ENCODE measurements around the gene OCA2.

DNA sequence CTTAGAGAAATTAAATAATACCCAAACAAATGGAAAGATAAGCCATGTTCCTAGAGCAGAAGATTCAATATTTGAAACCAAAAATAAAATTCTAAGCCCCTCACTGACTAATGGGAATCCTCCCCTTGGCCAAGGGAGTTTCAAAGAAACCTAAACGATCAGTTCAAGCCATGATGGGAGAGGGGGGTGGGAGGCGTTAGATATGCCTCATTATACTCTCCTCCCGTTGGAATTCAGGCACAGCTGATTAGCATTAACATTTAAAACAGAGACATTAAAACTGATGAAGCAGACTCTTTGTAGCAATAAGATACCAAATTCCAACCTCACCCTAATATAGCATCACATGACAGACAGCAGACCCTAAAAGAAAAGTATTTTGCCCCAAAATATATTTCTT is 32.9 kb downstream of the OCA2 start:
- TF ChIP-seq, protein P1, sequence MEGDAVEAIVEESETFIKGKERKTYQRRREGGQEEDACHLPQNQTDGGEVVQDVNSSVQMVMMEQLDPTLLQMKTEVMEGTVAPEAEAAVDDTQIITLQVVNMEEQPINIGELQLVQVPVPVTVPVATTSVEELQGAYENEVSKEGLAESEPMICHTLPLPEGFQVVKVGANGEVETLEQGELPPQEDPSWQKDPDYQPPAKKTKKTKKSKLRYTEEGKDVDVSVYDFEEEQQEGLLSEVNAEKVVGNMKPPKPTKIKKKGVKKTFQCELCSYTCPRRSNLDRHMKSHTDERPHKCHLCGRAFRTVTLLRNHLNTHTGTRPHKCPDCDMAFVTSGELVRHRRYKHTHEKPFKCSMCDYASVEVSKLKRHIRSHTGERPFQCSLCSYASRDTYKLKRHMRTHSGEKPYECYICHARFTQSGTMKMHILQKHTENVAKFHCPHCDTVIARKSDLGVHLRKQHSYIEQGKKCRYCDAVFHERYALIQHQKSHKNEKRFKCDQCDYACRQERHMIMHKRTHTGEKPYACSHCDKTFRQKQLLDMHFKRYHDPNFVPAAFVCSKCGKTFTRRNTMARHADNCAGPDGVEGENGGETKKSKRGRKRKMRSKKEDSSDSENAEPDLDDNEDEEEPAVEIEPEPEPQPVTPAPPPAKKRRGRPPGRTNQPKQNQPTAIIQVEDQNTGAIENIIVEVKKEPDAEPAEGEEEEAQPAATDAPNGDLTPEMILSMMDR (IDR thresholded peaks at IDR 0.05): no peak
- TF ChIP-seq POLR2AphosphoS5 (IDR thresholded peaks at IDR 0.05; ENCODE audit: insufficient read depth in 1 of 2, low read depth in 1 of 2): no peak

All from vagina (tissue), 2 donors.